ENCODE measurements around the gene WNT7A. TPM values are rescaled to one million over a fixed set of nuclear protein-coding genes. Genes with fewer than 3 reads are reported as not detected.

The WNT7A gene
- total RNA-seq, 2 experiments from 2014 or later = 0.13 TPM; not detected in 1

GRCh38 chr3:13846238-13846637, 33.6 kb downstream of the WNT7A start:
- Mint-ChIP-seq H3K27ac (no peak overlapping the region), H3K9me3 (no peaks in the 10 kb centered on the region), H3K4me1 (no peaks in the 10 kb centered on the region), H3K4me3 (no peak overlapping the region), H3K27me3 (no peaks in the 10 kb centered on the region), H3K36me3 (ENCODE audit: low read depth) (no peaks in the 10 kb centered on the region)
- DNase-seq = no peak
- POLR2A ChIA-PET = no interaction called here
- CTCF ChIA-PET = no interaction called here

- no peak overlapping the region for H3K4me3 Mint-ChIP-seq
- no peaks in the 10 kb centered on the region for H3K9me3 Mint-ChIP-seq
- CTCF ChIA-PET = no interaction called here
- DNase-seq = no peak
- no peaks in the 10 kb centered on the region for H3K36me3 Mint-ChIP-seq (ENCODE audit: low read depth)
- no peaks in the 10 kb centered on the region for H3K4me1 Mint-ChIP-seq
- H3K27ac Mint-ChIP-seq = no peak overlapping the region
- POLR2A ChIA-PET = no interaction called here
- H3K27me3 Mint-ChIP-seq = no peaks in the 10 kb centered on the region
These were observed 34.1 kb downstream of the WNT7A start for GRCh38 chr3:13845806-13846205.

- no peaks in the 10 kb centered on the region for H3K27me3 Mint-ChIP-seq
- H3K9me3 Mint-ChIP-seq = no peaks in the 10 kb centered on the region
- H3K4me3 Mint-ChIP-seq = no peak overlapping the region
- ChIA-PET POLR2A (no interaction called here), CTCF (no interaction called here)
- no peak overlapping the region for H3K27ac Mint-ChIP-seq
- H3K4me1 Mint-ChIP-seq = no peaks in the 10 kb centered on the region
- no peak for DNase-seq
- no peaks in the 10 kb centered on the region for H3K36me3 Mint-ChIP-seq (ENCODE audit: low read depth)
These were observed 35.0 kb downstream of the WNT7A start for GRCh38 chr3:13844911-13845310.

DNA sequence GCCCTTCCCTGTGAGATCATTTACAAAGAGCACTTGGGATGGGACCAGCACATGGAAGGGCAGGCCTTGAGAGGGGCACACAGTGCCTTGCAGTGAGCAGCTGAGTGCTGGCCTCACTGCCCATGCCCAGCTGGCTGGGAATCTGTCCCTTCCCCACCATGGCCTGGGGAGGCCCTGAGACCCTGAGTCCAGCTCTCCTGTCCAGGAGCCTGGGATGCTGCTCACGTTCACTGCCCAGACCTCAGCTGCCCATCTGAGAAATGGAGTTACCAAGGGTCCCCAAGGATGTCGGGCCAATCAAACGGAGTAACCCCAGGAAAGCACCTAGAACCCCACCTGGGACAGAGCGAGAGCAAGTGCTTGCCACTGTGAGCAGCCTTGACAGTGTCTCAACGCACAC, 35.6 kb downstream of the WNT7A start:
- Mint-ChIP-seq H3K27me3 (no peaks in the 10 kb centered on the region), H3K4me3 (no peak overlapping the region), H3K27ac (no peak overlapping the region), H3K4me1 (no peaks in the 10 kb centered on the region), H3K9me3 (no peaks in the 10 kb centered on the region), H3K36me3 (ENCODE audit: low read depth) (no peaks in the 10 kb centered on the region)
- CTCF ChIA-PET = no interaction called here
- DNase-seq = no peak
- POLR2A ChIA-PET = no interaction called here

DNA sequence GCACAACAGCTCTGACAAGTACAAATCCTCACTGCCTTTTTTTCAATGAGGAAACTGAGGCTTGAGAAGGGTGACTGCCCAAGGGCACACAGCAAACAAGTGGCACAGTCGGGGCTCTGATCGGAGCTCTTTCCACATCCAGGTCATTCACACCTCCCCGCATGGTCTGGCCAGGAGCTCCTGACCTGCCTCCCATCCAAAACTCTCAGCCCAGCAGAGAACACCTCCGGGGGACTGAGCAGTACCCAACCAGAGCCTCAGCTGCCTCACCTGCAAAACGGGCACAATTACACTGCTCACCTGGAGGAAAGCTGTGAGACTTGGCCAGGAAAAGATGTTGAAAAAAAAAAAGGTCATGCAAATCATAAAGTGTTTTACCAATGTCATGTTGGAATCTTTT, 36.5 kb downstream of the WNT7A start:
- H3K4me1 Mint-ChIP-seq = no peaks in the 10 kb centered on the region
- ChIA-PET POLR2A (no interaction called here), CTCF (interaction anchor here (1.2 kb wide), 1 partner anchor 186 kb away, joined by 4 read pairs; no protein-coding TSS in a partner anchor)
- DNase-seq = no peak
- no peak overlapping the region for H3K27ac Mint-ChIP-seq
- no peaks in the 10 kb centered on the region for H3K36me3 Mint-ChIP-seq (ENCODE audit: low read depth)
- H3K9me3 Mint-ChIP-seq = no peaks in the 10 kb centered on the region
- no peaks in the 10 kb centered on the region for H3K27me3 Mint-ChIP-seq
- H3K4me3 Mint-ChIP-seq = no peak overlapping the region

- no peak for DNase-seq
- Mint-ChIP-seq H3K27ac (no peak overlapping the region), H3K27me3 (no peaks in the 10 kb centered on the region), H3K4me3 (no peak overlapping the region), H3K4me1 (no peaks in the 10 kb centered on the region), H3K36me3 (ENCODE audit: low read depth) (no peaks in the 10 kb centered on the region), H3K9me3 (no peaks in the 10 kb centered on the region)
- ChIA-PET CTCF (no interaction called here), POLR2A (no interaction called here)
These were observed 37.6 kb downstream of the WNT7A start for GRCh38 chr3:13842226-13842625.

DNA sequence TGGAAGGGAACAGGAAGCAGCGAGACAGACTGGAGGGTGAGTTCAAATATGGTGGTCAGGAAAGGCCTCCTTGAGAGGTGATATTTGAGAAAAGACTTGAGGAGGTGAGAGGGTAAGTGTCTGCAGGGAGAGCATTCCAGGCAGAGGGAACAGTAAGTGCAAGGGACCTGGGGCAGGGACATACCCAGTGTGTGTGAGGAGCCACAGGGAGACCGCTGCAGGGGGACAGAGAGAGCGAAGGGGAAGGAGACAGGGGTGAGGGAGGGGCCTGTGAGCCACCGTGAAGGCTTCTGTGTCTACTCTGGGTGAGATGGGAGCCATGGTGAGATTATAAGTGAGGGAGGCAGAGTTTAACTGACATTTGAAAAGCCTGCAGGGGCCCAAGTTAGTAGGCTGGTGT, 38.0 kb downstream of the WNT7A start:
- CTCF ChIA-PET = no interaction called here
- POLR2A ChIA-PET = no interaction called here

DNA sequence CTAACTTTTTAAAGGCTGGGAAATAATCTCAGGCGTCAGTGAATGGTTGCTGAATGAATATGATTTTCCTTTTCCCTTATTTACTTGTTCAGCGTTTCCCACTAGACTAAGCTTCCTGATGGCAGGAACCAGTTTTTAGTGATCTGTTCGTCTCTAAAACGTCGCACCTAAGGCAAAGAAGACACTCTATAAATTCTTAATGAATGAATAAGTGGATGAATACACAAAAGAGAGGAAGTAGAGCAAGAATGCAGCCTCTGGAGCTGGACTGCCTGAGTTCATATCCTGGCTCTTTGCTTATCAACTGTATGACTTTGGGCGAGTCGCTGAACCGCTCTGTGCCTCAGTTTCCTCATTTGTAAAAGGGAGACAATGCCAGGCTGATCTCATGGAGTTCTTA, 38.7 kb downstream of the WNT7A start:
- Mint-ChIP-seq H3K27me3 (no peaks in the 10 kb centered on the region), H3K9me3 (no peaks in the 10 kb centered on the region), H3K36me3 (ENCODE audit: low read depth) (no peaks in the 10 kb centered on the region), H3K4me1 (no peaks in the 10 kb centered on the region), H3K27ac (no peak overlapping the region), H3K4me3 (no peak overlapping the region)
- CTCF ChIA-PET = no interaction called here
- POLR2A ChIA-PET = no interaction called here
- no peak for DNase-seq

More for the DNA sequence above, 38.0 kb downstream of the WNT7A start:
- Mint-ChIP-seq H3K36me3 (ENCODE audit: low read depth) (no peaks in the 10 kb centered on the region), H3K27ac (no peak overlapping the region), H3K4me1 (no peaks in the 10 kb centered on the region), H3K27me3 (no peaks in the 10 kb centered on the region), H3K9me3 (no peaks in the 10 kb centered on the region), H3K4me3 (no peak overlapping the region)
- no peak for DNase-seq

DNA sequence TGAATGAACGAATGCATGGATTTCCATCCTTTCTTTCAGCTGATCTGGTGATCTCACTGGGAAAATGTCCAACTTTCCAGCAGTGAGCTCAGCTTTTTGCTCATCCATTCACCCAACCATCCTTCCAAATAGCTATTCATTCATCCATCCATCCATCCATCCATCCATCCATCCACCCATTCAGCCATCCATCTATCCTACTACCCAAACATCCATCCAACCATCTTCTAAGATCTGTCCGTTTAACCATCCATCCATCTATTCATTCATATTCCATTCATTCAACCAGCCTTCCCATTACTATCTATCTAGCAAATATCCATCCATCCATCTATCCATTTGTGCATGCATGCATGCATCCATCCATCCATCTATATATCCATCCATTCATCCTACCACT, 39.4 kb downstream of the WNT7A start:
- Mint-ChIP-seq H3K4me3 (no peak overlapping the region), H3K9me3 (no peaks in the 10 kb centered on the region), H3K36me3 (ENCODE audit: low read depth) (no peaks in the 10 kb centered on the region), H3K27me3 (no peaks in the 10 kb centered on the region), H3K27ac (no peak overlapping the region), H3K4me1 (no peaks in the 10 kb centered on the region)
- ChIA-PET POLR2A (no interaction called here), CTCF (no interaction called here)
- no peak for DNase-seq

DNA sequence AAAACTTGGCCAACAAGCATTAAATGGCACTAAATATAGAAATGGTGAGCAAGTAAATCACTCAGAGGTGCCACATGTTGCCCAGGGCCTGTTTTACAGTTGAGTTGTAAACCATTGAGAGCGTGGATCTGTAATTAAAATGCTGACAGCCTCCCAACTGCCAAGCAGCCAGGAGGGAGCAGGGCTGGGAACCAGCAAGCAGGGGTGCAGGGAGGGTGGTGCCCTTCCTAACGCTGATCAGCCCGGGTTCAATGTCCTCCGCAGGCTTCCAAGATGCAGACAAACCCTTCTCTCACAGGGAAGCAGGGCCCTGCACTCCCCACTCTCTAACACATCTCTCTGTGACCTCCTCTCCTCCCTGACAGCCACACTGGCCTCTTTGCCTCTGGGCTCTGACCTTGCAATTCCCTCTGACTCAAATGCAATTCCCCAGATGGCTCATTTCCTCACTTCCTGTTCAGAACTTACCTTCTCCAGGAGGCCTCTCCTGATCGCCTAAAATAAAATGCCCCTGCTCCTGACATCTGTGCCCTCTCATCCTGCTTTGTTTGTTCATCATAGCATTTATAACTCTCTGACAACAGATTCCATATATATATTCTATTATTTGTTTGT, 40.0 kb downstream of the WNT7A start:
- no peaks in the 10 kb centered on the region for H3K27me3 Mint-ChIP-seq
- CTCF ChIA-PET = no interaction called here
- H3K4me1 Mint-ChIP-seq = no peaks in the 10 kb centered on the region
- H3K36me3 Mint-ChIP-seq (ENCODE audit: low read depth) = no peaks in the 10 kb centered on the region
- no peaks in the 10 kb centered on the region for H3K9me3 Mint-ChIP-seq
- H3K27ac Mint-ChIP-seq = no peak overlapping the region
- H3K4me3 Mint-ChIP-seq = no peak overlapping the region
- DNase-seq = no peak
- POLR2A ChIA-PET = no interaction called here

DNA sequence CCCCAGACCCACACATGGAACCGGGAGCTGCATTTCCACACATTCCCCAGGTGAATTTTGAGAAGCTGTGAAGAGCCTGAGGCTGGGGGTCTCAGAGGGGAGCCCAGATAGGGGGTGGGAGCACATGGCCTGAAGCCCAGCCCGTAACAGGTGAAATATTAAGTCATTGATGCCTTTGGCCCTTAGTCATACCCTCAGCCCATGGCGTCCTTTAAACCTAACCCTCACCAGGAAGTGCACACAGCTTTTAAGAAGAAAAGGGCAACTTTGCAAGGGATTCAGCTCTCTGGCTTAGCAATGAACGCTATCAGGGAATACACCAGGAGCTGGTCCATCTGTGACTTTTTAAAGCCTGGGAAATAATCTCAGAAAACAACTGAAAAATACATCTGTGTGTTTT, 40.6 kb downstream of the WNT7A start:
- no peaks in the 10 kb centered on the region for H3K27me3 Mint-ChIP-seq
- POLR2A ChIA-PET = no interaction called here
- H3K4me3 Mint-ChIP-seq = no peak overlapping the region
- CTCF ChIA-PET = interaction anchor here (1.0 kb wide), 1 partner anchor 46 kb away, joined by 3 read pairs; no protein-coding TSS in a partner anchor
- no peaks in the 10 kb centered on the region for H3K9me3 Mint-ChIP-seq
- no peak for DNase-seq
- H3K4me1 Mint-ChIP-seq = no peaks in the 10 kb centered on the region
- no peaks in the 10 kb centered on the region for H3K36me3 Mint-ChIP-seq (ENCODE audit: low read depth)
- no peak overlapping the region for H3K27ac Mint-ChIP-seq

DNA sequence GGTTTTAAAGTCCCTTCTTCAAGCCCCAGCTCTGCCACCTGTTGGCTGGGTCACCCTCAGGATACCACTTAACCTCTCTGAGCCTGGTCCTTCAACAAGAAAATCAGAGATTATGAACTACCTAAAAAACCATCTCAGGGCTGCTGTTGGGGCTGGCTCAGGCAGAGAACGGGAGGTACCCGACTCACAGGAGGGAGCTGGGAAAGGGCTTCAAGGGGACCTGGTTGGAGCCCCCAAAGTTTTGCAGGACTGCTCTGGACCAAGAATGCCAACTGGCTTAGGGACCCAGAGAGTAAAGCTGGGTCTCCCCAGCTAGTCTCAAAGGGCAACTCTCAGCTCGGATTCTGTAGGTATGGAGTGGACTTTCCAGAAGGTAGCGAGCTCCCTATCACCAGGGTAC, 41.5 kb downstream of the WNT7A start:
- Mint-ChIP-seq H3K4me1 (no peaks in the 10 kb centered on the region), H3K36me3 (ENCODE audit: low read depth) (no peaks in the 10 kb centered on the region), H3K4me3 (no peak overlapping the region), H3K9me3 (no peaks in the 10 kb centered on the region), H3K27me3 (no peaks in the 10 kb centered on the region), H3K27ac (no peak overlapping the region)
- ChIA-PET POLR2A (no interaction called here), CTCF (interaction anchor here (1.0 kb wide), 1 partner anchor 46 kb away, joined by 3 read pairs; no protein-coding TSS in a partner anchor)
- no peak for DNase-seq

DNA sequence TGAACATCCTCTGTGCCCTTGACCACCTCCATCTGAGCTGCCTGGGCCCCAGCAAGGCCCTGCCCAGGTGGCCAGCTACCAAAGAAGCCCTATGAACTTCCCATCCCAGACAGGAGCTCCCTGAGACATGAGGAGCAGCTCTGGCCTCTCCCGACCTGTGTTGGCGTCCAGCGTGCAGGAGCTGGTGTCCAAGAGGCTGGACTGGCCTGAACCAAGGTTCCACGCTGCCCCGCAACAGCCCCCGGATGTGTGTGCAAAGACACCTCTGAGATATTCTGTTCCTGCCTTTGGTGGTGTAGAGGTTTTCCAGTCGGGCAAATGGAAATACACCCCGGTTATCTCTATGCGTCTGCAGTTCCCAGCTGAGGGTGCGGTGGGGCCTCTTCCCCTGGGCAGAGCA, 42.1 kb downstream of the WNT7A start:
- no peak for DNase-seq
- Mint-ChIP-seq H3K36me3 (ENCODE audit: low read depth) (no peaks in the 10 kb centered on the region), H3K4me1 (no peaks in the 10 kb centered on the region), H3K4me3 (no peak overlapping the region), H3K9me3 (peaks cover 3% of the 10 kb centered on the region), H3K27me3 (no peaks in the 10 kb centered on the region), H3K27ac (no peak overlapping the region)
- POLR2A ChIA-PET = no interaction called here
- CTCF ChIA-PET = no interaction called here

DNA sequence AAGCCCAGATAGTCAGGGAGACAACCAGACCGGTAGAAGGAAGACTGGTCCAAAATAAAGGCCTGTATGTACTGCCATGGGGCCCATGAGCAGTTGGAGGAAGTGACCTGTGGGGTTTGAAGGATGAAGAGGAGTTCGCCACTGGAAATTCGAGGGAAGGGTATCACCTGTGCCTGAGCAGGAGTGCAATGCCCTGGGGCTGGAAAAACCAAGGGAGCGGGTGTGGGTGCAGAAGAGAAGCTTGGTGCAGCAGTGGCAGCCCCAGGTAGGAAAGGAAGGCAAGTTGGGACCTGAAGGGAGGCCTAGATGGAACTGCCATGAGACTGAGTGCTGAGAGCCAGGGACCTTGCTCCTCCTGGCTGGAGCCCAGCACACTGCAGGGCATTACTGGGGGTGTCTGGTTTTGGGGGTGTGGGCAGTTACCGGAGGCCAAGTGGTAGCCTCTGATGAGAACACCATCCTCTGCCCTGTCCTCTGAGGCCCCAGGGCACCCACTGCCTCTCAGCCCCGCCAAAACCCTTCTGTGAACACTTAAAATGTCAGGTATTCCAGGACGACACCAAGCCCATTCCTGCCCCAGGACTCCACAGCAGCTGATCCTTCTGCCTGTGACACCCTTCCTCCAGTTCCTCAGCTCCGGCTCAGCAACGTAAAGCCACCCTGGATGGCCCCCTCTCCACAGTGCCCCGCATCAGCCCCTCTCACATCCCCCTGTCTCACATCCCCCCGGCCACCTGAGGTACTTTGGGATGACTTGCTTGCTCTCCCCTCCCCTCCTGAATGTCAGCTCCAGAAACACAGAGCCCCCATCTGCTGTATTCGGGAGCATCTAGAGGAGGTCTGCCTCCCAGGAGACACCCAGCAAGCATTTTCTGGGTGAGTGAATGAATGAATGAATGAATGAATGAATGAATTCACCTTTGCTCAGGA, 42.9 kb downstream of the WNT7A start:
- H3K27ac Mint-ChIP-seq = no peak overlapping the region
- POLR2A ChIA-PET = no interaction called here
- H3K36me3 Mint-ChIP-seq (ENCODE audit: low read depth) = no peaks in the 10 kb centered on the region
- H3K9me3 Mint-ChIP-seq = peaks cover 3% of the 10 kb centered on the region
- no peaks in the 10 kb centered on the region for H3K4me1 Mint-ChIP-seq
- no peak overlapping the region for H3K4me3 Mint-ChIP-seq
- no peaks in the 10 kb centered on the region for H3K27me3 Mint-ChIP-seq
- DNase-seq = no peak
- CTCF ChIA-PET = no interaction called here
